AG04450 (cell line): ENCODE results near the gene NSFL1C. TPM values are rescaled to one million over a fixed set of nuclear protein-coding genes. Genes with fewer than 3 reads are reported as not detected.

Experiments
- CTCF ChIA-PET: fragments of 300-600, 350-600 bp; formaldehyde crosslinking; extraction: SDS; loops from one replicate; lab custom pipeline; 2022; ENCODE audit warnings: antibody characterized with exemption, inconsistent platforms; lab: Charles Lee
- POLR2A ChIA-PET: fragments of 350-600 bp; formaldehyde crosslinking; extraction: SDS; loops from one replicate; lab custom pipeline; 2021; ENCODE audit warnings: antibody characterized with exemption, inconsistent platforms; lab: Yijun Ruan, JAX
- DNase-seq: peaks from one replicate; pipeline ENCODE4 v3.0.0-alpha.2; 2011; ENCODE audit warnings: low read depth, low spot score
- H3K27ac ChIP-seq: one replicate; pipeline ENCODE4 v1.5.1; 2012; ENCODE audit warnings: low read depth, low read length, control low read depth
- H3K27me3 ChIP-seq: one replicate; pipeline ENCODE4 v1.6.0; 2012; ENCODE audit warnings: low read length; ENCODE audit not compliant: control insufficient read depth, insufficient read depth
- H3K4me3 ChIP-seq: 2 replicates; pipeline ENCODE4 v1.5.1; 2011; ENCODE audit warnings: mild to moderate bottlenecking, low read depth, low read length, control low read depth
- H3K9me3 ChIP-seq: 2 replicates; pipeline ENCODE4 v1.5.1; 2012; ENCODE audit warnings: low read length; ENCODE audit not compliant: control insufficient read depth, insufficient read depth
- polyA plus RNA-seq: library from polyadenylated mRNA; depleted of rRNA; stranded (reverse); fragments of >200 nt; gene quantifications from 2 replicates; pipeline ENCODE4 v1.2.3, GENCODE V29; 2011
- TF ChIP-seq, protein P1 (sequence below): IDR thresholded peaks from 2 replicates; pipeline ENCODE4 v1.5.1; 2011; ENCODE audit warnings: low read depth, low read length, control low read depth, inconsistent platforms

The NSFL1C gene
- polyA plus RNA-seq, 1 experiment, result 23.0 TPM

DNA sequence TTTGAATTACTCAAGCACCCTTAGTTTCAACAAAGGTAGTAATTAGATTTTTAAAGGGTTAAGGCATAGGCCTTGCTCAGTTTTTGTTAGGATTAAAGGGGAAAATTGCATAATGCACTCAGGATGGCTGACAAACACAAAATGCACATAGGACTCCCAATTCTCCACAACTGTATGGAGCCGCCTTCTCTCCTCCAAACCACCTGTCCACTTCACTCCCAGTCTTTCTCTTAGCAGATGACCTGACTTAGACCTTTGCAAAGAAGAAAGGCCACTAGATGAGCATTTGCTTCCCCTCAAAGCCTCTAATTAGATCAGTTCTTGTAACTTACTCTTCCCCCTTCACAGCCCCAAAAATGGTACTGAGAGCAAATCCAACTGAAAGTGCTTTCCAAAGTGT is 20.1 kb downstream of the NSFL1C start:
- POLR2A ChIA-PET, result no interaction called here
- H3K9me3 ChIP-seq, result peaks cover 6% of the 10 kb centered on the region
- H3K27ac ChIP-seq, result no peak overlapping the region
- TF ChIP-seq, protein P1, sequence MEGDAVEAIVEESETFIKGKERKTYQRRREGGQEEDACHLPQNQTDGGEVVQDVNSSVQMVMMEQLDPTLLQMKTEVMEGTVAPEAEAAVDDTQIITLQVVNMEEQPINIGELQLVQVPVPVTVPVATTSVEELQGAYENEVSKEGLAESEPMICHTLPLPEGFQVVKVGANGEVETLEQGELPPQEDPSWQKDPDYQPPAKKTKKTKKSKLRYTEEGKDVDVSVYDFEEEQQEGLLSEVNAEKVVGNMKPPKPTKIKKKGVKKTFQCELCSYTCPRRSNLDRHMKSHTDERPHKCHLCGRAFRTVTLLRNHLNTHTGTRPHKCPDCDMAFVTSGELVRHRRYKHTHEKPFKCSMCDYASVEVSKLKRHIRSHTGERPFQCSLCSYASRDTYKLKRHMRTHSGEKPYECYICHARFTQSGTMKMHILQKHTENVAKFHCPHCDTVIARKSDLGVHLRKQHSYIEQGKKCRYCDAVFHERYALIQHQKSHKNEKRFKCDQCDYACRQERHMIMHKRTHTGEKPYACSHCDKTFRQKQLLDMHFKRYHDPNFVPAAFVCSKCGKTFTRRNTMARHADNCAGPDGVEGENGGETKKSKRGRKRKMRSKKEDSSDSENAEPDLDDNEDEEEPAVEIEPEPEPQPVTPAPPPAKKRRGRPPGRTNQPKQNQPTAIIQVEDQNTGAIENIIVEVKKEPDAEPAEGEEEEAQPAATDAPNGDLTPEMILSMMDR, result no peak
- DNase-seq, result no peak
- no peaks in the 10 kb centered on the region for H3K27me3 ChIP-seq
- CTCF ChIA-PET, result interaction anchor here (1.2 to 6.6 kb wide), 3 partner anchors 9 to 57 kb away, joined by 3 to 54 read pairs (median 7); no protein-coding TSS in a partner anchor
- H3K4me3 ChIP-seq, result no peak overlapping the region

- TF ChIP-seq, protein P1, result no peak
- POLR2A ChIA-PET, result no interaction called here
- no peak overlapping the region for H3K27ac ChIP-seq
- no peak overlapping the region for H3K4me3 ChIP-seq
- no peaks in the 10 kb centered on the region for H3K27me3 ChIP-seq
- CTCF ChIA-PET, result interaction anchor here (1.7 kb wide), 1 partner anchor 61 kb away, joined by 4 read pairs; no protein-coding TSS in a partner anchor
- H3K9me3 ChIP-seq, result no peaks in the 10 kb centered on the region
- no peak for DNase-seq
Measured at GRCh38 chr20:1443085-1443484, 23.6 kb downstream of the NSFL1C start.

DNA sequence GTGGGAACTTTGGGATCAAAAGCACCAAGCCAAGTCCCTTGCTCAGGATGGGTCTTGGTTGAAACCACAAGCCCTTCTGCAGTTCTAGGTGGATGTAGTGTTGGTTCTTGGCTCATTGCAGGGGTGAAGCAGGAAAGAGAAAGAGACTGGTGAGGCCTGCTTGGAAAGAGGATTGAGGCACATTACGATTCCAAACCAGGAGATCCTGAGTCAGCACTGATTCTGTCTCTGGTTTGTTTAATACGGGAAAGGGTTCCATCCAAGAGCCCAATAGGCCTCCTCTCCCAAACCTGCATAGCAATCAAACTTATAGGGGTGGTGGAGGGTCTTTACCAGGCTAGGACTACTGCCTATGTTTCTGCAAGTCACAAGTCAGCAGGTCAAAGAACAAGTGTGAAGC is 24.3 kb downstream of the NSFL1C start:
- Histone ChIP-seq H3K27ac (no peak overlapping the region), H3K27me3 (no peaks in the 10 kb centered on the region), H3K9me3 (no peaks in the 10 kb centered on the region), H3K4me3 (no peak overlapping the region)
- TF ChIP-seq, protein P1, result no peak
- ChIA-PET POLR2A (no interaction called here), CTCF (no interaction called here)
- DNase-seq, result no peak

- ChIA-PET POLR2A (no interaction called here), CTCF (interaction anchor here (0.8 to 1.2 kb wide), 9 partner anchors 10 to 213 kb away, joined by 3 to 8 read pairs (median 5); no protein-coding TSS in a partner anchor)
- H3K4me3 ChIP-seq, result no peak overlapping the region
- TF ChIP-seq, protein P1, result no peak
- H3K27me3 ChIP-seq, result no peaks in the 10 kb centered on the region
- DNase-seq, result no peak
- H3K27ac ChIP-seq, result no peak overlapping the region
- H3K9me3 ChIP-seq, result no peaks in the 10 kb centered on the region
Measured at GRCh38 chr20:1441133-1441532, 25.5 kb downstream of the NSFL1C start.

DNA sequence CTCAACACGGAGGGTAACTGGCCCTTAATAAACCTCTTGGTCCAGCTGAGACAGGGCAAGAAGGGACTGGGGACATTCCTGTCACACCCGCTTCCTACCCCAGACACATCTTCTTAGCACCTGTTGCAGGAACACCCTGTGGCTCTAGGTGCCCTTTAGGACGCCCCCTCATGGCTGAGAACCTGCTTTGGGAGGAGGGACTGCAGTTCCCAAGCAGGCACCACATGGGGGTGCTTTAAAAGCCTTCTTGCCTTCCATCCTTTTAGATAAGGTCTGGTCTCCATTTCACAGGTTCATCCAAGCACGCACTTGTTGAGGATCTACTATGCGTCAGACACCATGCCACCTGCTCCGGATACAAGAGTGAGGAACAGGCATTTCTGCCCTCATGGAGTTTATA is 26.6 kb downstream of the NSFL1C start:
- no peak for DNase-seq
- POLR2A ChIA-PET, result no interaction called here
- no peaks in the 10 kb centered on the region for H3K9me3 ChIP-seq
- no peaks in the 10 kb centered on the region for H3K27me3 ChIP-seq
- TF ChIP-seq, protein P1, result peak; percentile 76
- CTCF ChIA-PET, result interaction anchor here (0.7 to 5.0 kb wide), 13 partner anchors 11 to 212 kb away, joined by 3 to 41 read pairs (median 5); no protein-coding TSS in a partner anchor
- no peak overlapping the region for H3K27ac ChIP-seq
- H3K4me3 ChIP-seq, result no peak overlapping the region
